ENCODE data around the gene NUDT3. TPM values are rescaled to one million over a fixed set of nuclear protein-coding genes. Genes with fewer than 3 reads are reported as not detected.

NUDT3 gene
- total RNA-seq, 6 experiments from 2014 or later, result 14.5 to 22.7 (median 16.7) TPM

DNA sequence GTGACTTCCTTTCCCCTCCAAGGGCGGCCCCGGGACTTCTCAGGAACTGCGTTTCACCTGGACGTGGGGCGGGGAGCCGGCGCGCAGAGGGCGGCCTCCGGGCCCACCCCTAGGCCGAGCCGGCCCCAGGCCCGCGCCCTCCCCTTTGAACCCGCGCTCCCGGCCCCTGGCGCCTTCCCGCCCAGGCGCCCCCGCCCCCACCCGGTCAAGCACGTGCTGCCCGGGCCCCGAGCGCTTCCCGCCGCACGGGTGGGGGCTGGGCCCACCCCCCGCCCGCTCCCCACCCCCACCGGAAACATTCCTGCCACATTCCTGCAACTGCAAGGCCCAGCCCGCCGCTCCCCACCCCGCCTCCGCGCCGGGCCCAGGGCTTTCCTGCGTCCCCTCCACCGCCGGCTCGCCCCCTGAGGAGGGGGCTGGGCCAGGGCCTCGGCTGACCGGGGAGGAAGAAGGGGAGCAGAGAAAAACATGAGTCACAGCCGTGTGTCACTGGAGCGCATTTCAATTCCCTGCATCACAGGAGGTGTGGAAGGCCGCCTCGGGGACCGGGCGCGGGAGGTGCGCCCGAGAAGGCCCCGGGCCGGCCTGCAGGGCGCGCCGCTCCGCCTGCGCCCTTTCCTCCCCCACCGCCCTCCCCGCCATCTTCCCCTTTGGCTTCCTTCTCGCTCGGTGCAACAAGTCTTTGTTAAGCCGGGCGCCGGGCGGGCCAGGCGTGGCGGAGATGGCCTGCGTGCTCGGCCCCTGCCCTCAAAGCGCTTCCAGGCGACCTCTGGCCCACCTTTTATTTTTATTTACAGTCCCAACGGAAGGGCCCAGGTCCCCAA, 156.9 kb downstream of the NUDT3 start:
- Histone ChIP-seq H3K4me1 (peaks cover 0 to 14% (median 3%) of the 10 kb centered on the region in 4 donors), H3K9me3 (no peaks in the 10 kb centered on the region), H3K4me3 (peak overlapping the region; percentile 45 to 67 (median 66)), H3K27me3 (no peaks in the 10 kb centered on the region), H3K36me3 (no peaks in the 10 kb centered on the region), H3K27ac (peak overlapping the region; percentile 70 to 78 (median 76))
- ATAC-seq (peak; percentile 13 to 41 (median 28)), DNase-seq (peak; percentile 63 to 76 (median 68))
- no peak for TF ChIP-seq POLR2A (IDR thresholded peaks at IDR 0.05)
- TF ChIP-seq, protein P1, sequence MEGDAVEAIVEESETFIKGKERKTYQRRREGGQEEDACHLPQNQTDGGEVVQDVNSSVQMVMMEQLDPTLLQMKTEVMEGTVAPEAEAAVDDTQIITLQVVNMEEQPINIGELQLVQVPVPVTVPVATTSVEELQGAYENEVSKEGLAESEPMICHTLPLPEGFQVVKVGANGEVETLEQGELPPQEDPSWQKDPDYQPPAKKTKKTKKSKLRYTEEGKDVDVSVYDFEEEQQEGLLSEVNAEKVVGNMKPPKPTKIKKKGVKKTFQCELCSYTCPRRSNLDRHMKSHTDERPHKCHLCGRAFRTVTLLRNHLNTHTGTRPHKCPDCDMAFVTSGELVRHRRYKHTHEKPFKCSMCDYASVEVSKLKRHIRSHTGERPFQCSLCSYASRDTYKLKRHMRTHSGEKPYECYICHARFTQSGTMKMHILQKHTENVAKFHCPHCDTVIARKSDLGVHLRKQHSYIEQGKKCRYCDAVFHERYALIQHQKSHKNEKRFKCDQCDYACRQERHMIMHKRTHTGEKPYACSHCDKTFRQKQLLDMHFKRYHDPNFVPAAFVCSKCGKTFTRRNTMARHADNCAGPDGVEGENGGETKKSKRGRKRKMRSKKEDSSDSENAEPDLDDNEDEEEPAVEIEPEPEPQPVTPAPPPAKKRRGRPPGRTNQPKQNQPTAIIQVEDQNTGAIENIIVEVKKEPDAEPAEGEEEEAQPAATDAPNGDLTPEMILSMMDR (IDR thresholded peaks at IDR 0.05), result no peak
- intact Hi-C loops (cut with DNase I), result no loop called here
- WGBS (ENCODE audit: insufficient coverage, low coverage, low lambda C conversion rate, missing lambda C conversion rate), result 41% methylated on average over 13 of the region's 75 CpGs

DNA sequence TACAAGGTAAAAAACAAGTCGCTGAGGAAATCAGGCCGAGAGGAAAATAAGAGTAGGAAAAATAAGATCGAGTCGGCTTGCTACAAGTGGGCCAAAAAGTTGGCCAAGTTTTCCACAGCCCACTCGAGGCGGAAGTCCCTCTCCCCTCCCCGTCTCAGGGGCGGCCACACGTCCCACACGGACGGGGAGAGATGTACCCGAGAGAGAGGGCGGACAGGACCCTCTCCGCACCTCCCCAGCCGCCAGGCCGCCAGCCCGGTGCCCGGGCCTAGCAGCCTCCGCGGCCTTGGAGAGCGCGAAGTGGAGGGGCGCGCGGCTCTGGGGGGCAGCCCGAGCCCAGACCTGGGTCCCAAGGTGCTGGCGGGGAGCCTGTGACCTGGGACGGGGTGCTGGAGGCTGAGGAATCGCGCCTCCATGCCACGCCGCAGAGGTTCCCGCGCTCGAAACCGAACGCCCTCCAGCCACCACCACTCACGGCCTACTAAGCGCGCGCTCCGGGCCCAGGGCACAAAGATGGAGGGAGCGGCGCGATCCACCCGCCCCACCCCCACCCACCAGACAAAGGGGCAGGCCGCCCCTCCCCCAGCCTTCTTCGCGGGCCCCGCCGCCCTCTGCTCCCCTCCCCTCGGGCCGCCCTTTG, 157.7 kb downstream of the NUDT3 start:
- intact Hi-C loops (cut with DNase I), result no loop called here
- H3K36me3 ChIP-seq, result no peaks in the 10 kb centered on the region
- H3K4me3 ChIP-seq, result no peak overlapping the region
- H3K27me3 ChIP-seq, result no peaks in the 10 kb centered on the region
- TF ChIP-seq POLR2A (IDR thresholded peaks at IDR 0.05), result no peak
- TF ChIP-seq, protein P1 (IDR thresholded peaks at IDR 0.05), result no peak
- H3K9me3 ChIP-seq, result no peaks in the 10 kb centered on the region
- DNase-seq, result peak in 1 of 3 donors; percentile 55
- ATAC-seq, result no peak
- WGBS (ENCODE audit: insufficient coverage, low coverage, low lambda C conversion rate, missing lambda C conversion rate), result 68% methylated on average over 13 of the region's 53 CpGs
- no peak overlapping the region for H3K27ac ChIP-seq
- peaks cover 0 to 14% (median 3%) of the 10 kb centered on the region in 4 donors for H3K4me1 ChIP-seq

DNA sequence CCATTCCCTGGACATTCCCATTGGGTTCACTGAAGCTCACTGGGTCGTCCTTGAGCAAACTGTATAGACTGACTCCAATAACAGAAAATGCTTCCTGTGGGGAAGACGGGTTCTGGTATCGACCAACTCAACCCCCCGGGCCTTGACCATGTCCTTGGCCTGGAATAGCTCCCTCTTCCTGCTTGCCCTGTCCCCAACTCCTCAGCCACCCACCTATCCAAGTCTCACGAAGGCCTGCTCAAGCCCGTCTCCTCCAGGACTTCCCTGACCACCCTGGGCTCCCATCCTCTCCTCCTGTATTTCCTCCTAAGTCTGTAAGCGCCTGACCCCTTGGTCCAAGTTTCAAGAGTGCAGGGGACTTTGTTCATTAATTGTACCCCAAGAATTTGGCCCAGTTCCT, 158.6 kb downstream of the NUDT3 start:
- peak in 1 of 3 donors; percentile 26 for DNase-seq
- no peak overlapping the region for H3K27ac ChIP-seq

DNA sequence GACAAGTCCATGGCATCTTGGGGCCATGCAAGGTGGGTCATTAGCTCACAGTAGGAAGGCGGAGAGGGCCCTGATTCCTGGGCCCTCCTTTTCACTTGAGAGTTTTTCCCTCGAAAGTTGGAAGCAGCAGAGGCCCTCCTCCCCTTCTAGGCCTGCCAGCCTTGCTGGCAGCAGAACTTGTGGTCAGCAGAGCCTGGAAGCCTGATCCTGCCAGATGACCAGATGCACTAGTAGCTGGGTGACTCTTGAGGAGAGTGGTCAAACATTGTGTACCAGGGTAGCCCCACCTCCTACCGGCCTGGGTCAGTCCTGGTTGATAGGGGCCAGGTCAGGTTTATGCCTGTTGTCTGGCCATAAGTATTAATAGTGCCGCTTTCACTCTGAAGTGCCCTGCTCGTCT, 159.6 kb downstream of the NUDT3 start:
- Histone ChIP-seq H3K36me3 (no peaks in the 10 kb centered on the region), H3K27ac (no peak overlapping the region), H3K9me3 (no peaks in the 10 kb centered on the region), H3K4me3 (no peak overlapping the region), H3K4me1 (peaks cover 0 to 11% (median 3%) of the 10 kb centered on the region in 4 donors), H3K27me3 (no peaks in the 10 kb centered on the region)
- WGBS (ENCODE audit: insufficient coverage, low coverage, low lambda C conversion rate, missing lambda C conversion rate), result 60% methylated on average over 1 of the region's 5 CpGs
- DNase-seq (peak in 1 of 3 donors; percentile 22), ATAC-seq (no peak)
- TF ChIP-seq, protein P1 (IDR thresholded peaks at IDR 0.05), result no peak
- no peak for TF ChIP-seq POLR2A (IDR thresholded peaks at IDR 0.05)
- intact Hi-C loops (cut with DNase I), result no loop called here

More for the DNA sequence above, 158.6 kb downstream of the NUDT3 start:
- no peaks in the 10 kb centered on the region for H3K9me3 ChIP-seq
- H3K4me3 ChIP-seq, result no peak overlapping the region
- no peaks in the 10 kb centered on the region for H3K27me3 ChIP-seq
- H3K4me1 ChIP-seq, result peaks cover 0 to 14% (median 3%) of the 10 kb centered on the region in 4 donors
- intact Hi-C loops (cut with DNase I), result no loop called here
- TF ChIP-seq, protein P1 (IDR thresholded peaks at IDR 0.05), result no peak
- no peak for TF ChIP-seq POLR2A (IDR thresholded peaks at IDR 0.05)
- no peaks in the 10 kb centered on the region for H3K36me3 ChIP-seq
- 83% methylated on average over 4 of the region's 7 CpGs for WGBS (ENCODE audit: insufficient coverage, low coverage, low lambda C conversion rate, missing lambda C conversion rate)
- ATAC-seq, result no peak
